T-helper 17 cell (primary cell): Measurements from ENCODE around the gene ZNF853. TPM values are rescaled to one million over a fixed set of nuclear protein-coding genes. Genes with fewer than 3 reads are reported as not detected.

Source experiments
- ATAC-seq: fragments of 150-1000 bp; cut with Tn5 transposase; 2 replicates; pipeline ENCODE4 v1.10.0; 2021; ENCODE audit warnings: mild to moderate bottlenecking, moderate library complexity
- DNase-seq, 3 donors: peaks; one replicate each; pipeline versions ENCODE4 v3.0.0 to v3.0.0-alpha.2; 2020 to 2021
- H3K9me3 ChIP-seq: one replicate; pipeline ENCODE4 v1.7.0; 2013; ENCODE audit warnings: low read length, mild to moderate bottlenecking; ENCODE audit not compliant: control insufficient read depth, poor library complexity, severe bottlenecking
- H3K27ac Mint-ChIP-seq: one replicate; pipeline ENCODE4 v1.8.0; 2022; ENCODE audit warnings: mild to moderate bottlenecking, moderate library complexity, mixed read lengths
- H3K27me3 Mint-ChIP-seq: one replicate; pipeline ENCODE4 v1.8.0; 2022; ENCODE audit warnings: mixed read lengths
- H3K36me3 Mint-ChIP-seq: one replicate; pipeline ENCODE4 v1.8.0; 2022; ENCODE audit warnings: low read depth, mixed read lengths
- H3K4me1 Mint-ChIP-seq: one replicate; pipeline ENCODE4 v1.8.0; 2022; ENCODE audit warnings: mild to moderate bottlenecking, mixed read lengths
- H3K4me3 Mint-ChIP-seq: one replicate; pipeline ENCODE4 v1.8.0; 2022; ENCODE audit warnings: mild to moderate bottlenecking, moderate library complexity, mixed read lengths
- total RNA-seq, 4 donors: library from RNA in 2 of 4; stranded (reverse) in 2 of 4; gene quantifications; one replicate each; pipeline ENCODE4 v1.2.3 and lab custom pipeline; 2022 to 2026

The ZNF853 gene
- total RNA-seq, 2 donors from 2014 or later, result 0.85 to 1.1 TPM

GRCh38 chr7:6588566-6588965 is 26.8 kb upstream of the ZNF853 start:
- peak overlapping the region; percentile 43 for H3K4me3 Mint-ChIP-seq
- H3K36me3 Mint-ChIP-seq, result peaks cover 2% of the 10 kb centered on the region
- peak overlapping the region; percentile 57 for H3K27ac Mint-ChIP-seq
- H3K9me3 ChIP-seq, result no peaks in the 10 kb centered on the region
- peaks cover 12% of the 10 kb centered on the region for H3K4me1 Mint-ChIP-seq
- ATAC-seq (no peak), DNase-seq (no peak)
- no peaks in the 10 kb centered on the region for H3K27me3 Mint-ChIP-seq

GRCh38 chr7:6589151-6589828 is 26.1 kb upstream of the ZNF853 start:
- Mint-ChIP-seq H3K4me3 (peak overlapping the region; percentile 66), H3K27me3 (no peaks in the 10 kb centered on the region), H3K36me3 (peaks cover 2% of the 10 kb centered on the region), H3K4me1 (peaks cover 12% of the 10 kb centered on the region), H3K27ac (peak overlapping the region; percentile 57)
- no peaks in the 10 kb centered on the region for H3K9me3 ChIP-seq
- DNase-seq (no peak), ATAC-seq (no peak)

GRCh38 chr7:6589829-6590644 is 25.4 kb upstream of the ZNF853 start, which contains the start of gene INTS15:
Gene INTS15, plus strand, starts transcription at chr7:6590021. Its CDS starts 263 bp downstream, at chr7:6590284.
- Mint-ChIP-seq H3K36me3 (no peaks in the 10 kb centered on the region), H3K4me3 (peak within 1 kb of the TSS; percentile 97), H3K4me1 (peaks cover 12% of the 10 kb centered on the region), H3K27me3 (no peaks in the 10 kb centered on the region), H3K27ac (peak within 1 kb of the TSS; percentile 96)
- DNase-seq (peak; percentile 77 to 85 (median 85)), ATAC-seq (peak; percentile 92)
- no peaks in the 10 kb centered on the region for H3K9me3 ChIP-seq

- H3K4me1 Mint-ChIP-seq, result peaks cover 12% of the 10 kb centered on the region
- DNase-seq (no peak), ATAC-seq (no peak)
- H3K27ac Mint-ChIP-seq, result peak overlapping the region; percentile 96
- H3K27me3 Mint-ChIP-seq, result no peaks in the 10 kb centered on the region
- no peaks in the 10 kb centered on the region for H3K36me3 Mint-ChIP-seq
- peak overlapping the region; percentile 97 for H3K4me3 Mint-ChIP-seq
- no peaks in the 10 kb centered on the region for H3K9me3 ChIP-seq
Measured at GRCh38 chr7:6590645-6591110, 24.7 kb upstream of the ZNF853 start.

- H3K27ac Mint-ChIP-seq, result no peak overlapping the region
- no peak for DNase-seq
- H3K9me3 ChIP-seq, result no peaks in the 10 kb centered on the region
- H3K4me3 Mint-ChIP-seq, result no peak overlapping the region
- no peaks in the 10 kb centered on the region for H3K27me3 Mint-ChIP-seq
- no peak for ATAC-seq
- peaks cover 9% of the 10 kb centered on the region for H3K4me1 Mint-ChIP-seq
- H3K36me3 Mint-ChIP-seq, result no peaks in the 10 kb centered on the region
Measured at GRCh38 chr7:6600093-6600492, 15.3 kb upstream of the ZNF853 start.

- DNase-seq, result no peak
- H3K4me3 Mint-ChIP-seq, result no peak overlapping the region
- H3K4me1 Mint-ChIP-seq, result peaks cover 12% of the 10 kb centered on the region
- no peak overlapping the region for H3K27ac Mint-ChIP-seq
- H3K36me3 Mint-ChIP-seq, result no peaks in the 10 kb centered on the region
- no peaks in the 10 kb centered on the region for H3K27me3 Mint-ChIP-seq
- H3K9me3 ChIP-seq, result no peaks in the 10 kb centered on the region
- ATAC-seq, result no peak
Measured at GRCh38 chr7:6604458-6604857, 11.0 kb upstream of the ZNF853 start.

GRCh38 chr7:6606866-6607583 is 8.4 kb upstream of the ZNF853 start:
- Mint-ChIP-seq H3K36me3 (no peaks in the 10 kb centered on the region), H3K27me3 (no peaks in the 10 kb centered on the region), H3K4me1 (peaks cover 10% of the 10 kb centered on the region), H3K4me3 (no peak overlapping the region), H3K27ac (no peak overlapping the region)
- H3K9me3 ChIP-seq, result no peaks in the 10 kb centered on the region
- DNase-seq (no peak), ATAC-seq (no peak)

- H3K27ac Mint-ChIP-seq, result no peak overlapping the region
- H3K4me1 Mint-ChIP-seq, result peaks cover 9% of the 10 kb centered on the region
- no peak overlapping the region for H3K4me3 Mint-ChIP-seq
- no peak for ATAC-seq
- H3K27me3 Mint-ChIP-seq, result no peaks in the 10 kb centered on the region
- DNase-seq, result no peak
- H3K9me3 ChIP-seq, result no peaks in the 10 kb centered on the region
- peaks cover under 1% of the 10 kb centered on the region for H3K36me3 Mint-ChIP-seq
Measured at GRCh38 chr7:6607651-6608051, 7.8 kb upstream of the ZNF853 start.

- Mint-ChIP-seq H3K27ac (no peak overlapping the region), H3K4me1 (peaks cover 9% of the 10 kb centered on the region), H3K36me3 (peaks cover 3% of the 10 kb centered on the region), H3K4me3 (no peak overlapping the region), H3K27me3 (no peaks in the 10 kb centered on the region)
- ATAC-seq, result no peak
- H3K9me3 ChIP-seq, result no peaks in the 10 kb centered on the region
- DNase-seq, result no peak
Measured at GRCh38 chr7:6608081-6608480, 7.3 kb upstream of the ZNF853 start.

GRCh38 chr7:6608794-6609193 is 6.6 kb upstream of the ZNF853 start:
- H3K27ac Mint-ChIP-seq, result no peak overlapping the region
- H3K9me3 ChIP-seq, result no peaks in the 10 kb centered on the region
- H3K4me1 Mint-ChIP-seq, result peaks cover 9% of the 10 kb centered on the region
- H3K36me3 Mint-ChIP-seq, result peaks cover 3% of the 10 kb centered on the region
- no peak overlapping the region for H3K4me3 Mint-ChIP-seq
- DNase-seq, result no peak
- ATAC-seq, result no peak
- peaks cover 4% of the 10 kb centered on the region for H3K27me3 Mint-ChIP-seq

GRCh38 chr7:6612819-6613218 is 2.6 kb upstream of the ZNF853 start:
- peaks cover 12% of the 10 kb centered on the region for H3K27me3 Mint-ChIP-seq
- peaks cover 3% of the 10 kb centered on the region for H3K4me1 Mint-ChIP-seq
- DNase-seq (no peak), ATAC-seq (no peak)
- H3K4me3 Mint-ChIP-seq, result no peak overlapping the region
- H3K36me3 Mint-ChIP-seq, result peaks cover 3% of the 10 kb centered on the region
- no peak overlapping the region for H3K27ac Mint-ChIP-seq
- no peaks in the 10 kb centered on the region for H3K9me3 ChIP-seq

GRCh38 chr7:6613706-6614105 is 1.7 kb upstream of the ZNF853 start:
- DNase-seq, result no peak
- Mint-ChIP-seq H3K4me1 (peaks cover 3% of the 10 kb centered on the region), H3K27me3 (peaks cover 12% of the 10 kb centered on the region), H3K36me3 (peaks cover 3% of the 10 kb centered on the region), H3K27ac (no peak overlapping the region), H3K4me3 (no peak overlapping the region)
- ATAC-seq, result no peak
- no peaks in the 10 kb centered on the region for H3K9me3 ChIP-seq
